LNCaP clone FGC (cell line): ENCODE data around the gene CXXC5.
A peak's percentile ranks its signal among the peaks of the same experiment; 100 is the strongest.

Experiments used
- DNase-seq: peaks from one replicate; pipeline ENCODE4 v3.0.0-alpha.2; 2011; ENCODE audit warnings: low read depth
- H3K4me3 ChIP-seq: 2 replicates; pipeline ENCODE4 v1.5.1; 2011; ENCODE audit warnings: mild to moderate bottlenecking, low read depth, low read length, control low read depth
- TF ChIP-seq, protein P1 (sequence below): IDR thresholded peaks from 2 replicates; pipeline ENCODE4 v1.5.1; 2012; ENCODE audit warnings: mild to moderate bottlenecking; ENCODE audit not compliant: control insufficient read depth, insufficient read depth; ENCODE audit errors: extremely low read depth

The CXXC5 gene

DNA sequence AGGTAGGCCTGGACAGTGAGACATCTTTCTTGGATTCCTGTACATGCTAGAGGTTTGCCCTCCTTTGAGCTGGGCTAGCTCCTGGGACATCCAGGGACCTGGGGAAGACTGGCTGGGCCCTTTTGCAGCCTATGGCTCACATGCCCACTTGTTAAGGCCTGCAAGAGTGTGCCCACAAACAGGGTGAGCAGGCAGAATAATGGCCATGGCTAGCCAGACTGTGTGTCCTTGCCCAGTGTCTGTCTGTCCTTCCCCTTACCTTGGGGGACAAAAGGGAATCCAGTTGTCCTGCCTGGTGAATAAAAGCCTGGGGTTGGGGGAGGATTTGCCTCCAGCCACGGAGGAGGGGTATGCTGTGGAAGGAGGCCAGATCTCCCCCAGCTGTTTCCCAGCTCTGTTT is 13.0 kb upstream of the CXXC5 start:
- no peak overlapping the region for H3K4me3 ChIP-seq
- TF ChIP-seq, protein P1, sequence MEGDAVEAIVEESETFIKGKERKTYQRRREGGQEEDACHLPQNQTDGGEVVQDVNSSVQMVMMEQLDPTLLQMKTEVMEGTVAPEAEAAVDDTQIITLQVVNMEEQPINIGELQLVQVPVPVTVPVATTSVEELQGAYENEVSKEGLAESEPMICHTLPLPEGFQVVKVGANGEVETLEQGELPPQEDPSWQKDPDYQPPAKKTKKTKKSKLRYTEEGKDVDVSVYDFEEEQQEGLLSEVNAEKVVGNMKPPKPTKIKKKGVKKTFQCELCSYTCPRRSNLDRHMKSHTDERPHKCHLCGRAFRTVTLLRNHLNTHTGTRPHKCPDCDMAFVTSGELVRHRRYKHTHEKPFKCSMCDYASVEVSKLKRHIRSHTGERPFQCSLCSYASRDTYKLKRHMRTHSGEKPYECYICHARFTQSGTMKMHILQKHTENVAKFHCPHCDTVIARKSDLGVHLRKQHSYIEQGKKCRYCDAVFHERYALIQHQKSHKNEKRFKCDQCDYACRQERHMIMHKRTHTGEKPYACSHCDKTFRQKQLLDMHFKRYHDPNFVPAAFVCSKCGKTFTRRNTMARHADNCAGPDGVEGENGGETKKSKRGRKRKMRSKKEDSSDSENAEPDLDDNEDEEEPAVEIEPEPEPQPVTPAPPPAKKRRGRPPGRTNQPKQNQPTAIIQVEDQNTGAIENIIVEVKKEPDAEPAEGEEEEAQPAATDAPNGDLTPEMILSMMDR: no peak
- DNase-seq: no peak

DNA sequence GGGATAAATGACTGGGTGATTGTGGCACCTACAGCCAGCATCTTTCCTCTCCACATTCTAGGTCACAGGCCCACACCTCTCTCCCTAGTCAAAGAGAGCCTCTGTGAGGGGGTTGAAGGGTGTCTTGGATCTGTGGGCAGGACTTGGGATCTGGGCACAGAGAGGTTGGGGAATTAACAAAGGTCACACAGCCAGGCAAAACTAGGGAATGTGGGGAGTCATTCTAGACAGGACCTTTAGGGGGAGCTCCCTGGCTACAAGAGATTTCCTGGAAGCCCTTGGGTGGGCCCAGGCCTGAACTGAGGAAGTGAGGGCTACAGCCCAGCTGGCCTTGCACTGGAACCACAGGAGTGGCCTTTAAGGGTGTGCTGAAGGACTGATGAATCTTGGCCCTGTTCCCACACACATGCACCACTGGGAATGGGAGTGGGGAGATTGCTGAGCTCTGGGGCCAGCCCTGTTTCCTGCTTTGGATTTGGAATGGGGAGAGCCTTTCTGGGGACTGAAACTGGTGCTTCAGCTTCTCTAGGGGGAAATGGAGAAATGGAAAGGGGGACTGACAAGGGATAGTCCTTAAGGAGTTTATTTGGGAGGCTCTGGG is 12.4 kb upstream of the CXXC5 start:
- TF ChIP-seq, protein P1: no peak
- no peak overlapping the region for H3K4me3 ChIP-seq
- no peak for DNase-seq

DNA sequence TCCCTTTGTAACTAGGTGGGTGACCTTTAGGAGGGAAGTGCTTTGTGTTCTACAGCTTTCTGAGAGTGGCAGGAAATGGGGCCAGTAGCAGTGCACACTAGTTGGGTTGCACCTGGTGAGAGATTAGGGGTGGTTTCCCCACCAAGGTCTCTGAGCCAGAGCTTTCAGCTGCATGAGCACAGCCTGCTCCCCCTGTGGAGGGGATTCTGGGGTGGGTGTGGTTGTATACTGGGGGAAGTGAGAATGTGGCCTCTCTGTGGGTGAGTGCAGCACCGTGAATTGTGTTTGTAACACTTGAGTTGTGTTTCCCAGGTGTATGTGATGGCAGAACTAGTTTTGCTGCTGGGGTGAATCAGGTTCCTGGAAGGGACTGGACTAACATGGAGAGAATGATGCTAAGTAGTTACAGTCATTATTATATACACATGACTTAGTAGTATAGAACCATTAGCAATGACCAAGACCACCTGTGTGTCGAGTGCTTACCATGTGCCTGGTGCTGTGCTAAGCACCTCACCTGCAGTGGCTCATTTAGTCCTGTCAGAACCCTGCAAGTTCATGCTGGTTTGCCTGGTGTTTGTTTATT is 11.8 kb upstream of the CXXC5 start:
- no peak for DNase-seq
- TF ChIP-seq, protein P1: no peak
- no peak overlapping the region for H3K4me3 ChIP-seq

DNA sequence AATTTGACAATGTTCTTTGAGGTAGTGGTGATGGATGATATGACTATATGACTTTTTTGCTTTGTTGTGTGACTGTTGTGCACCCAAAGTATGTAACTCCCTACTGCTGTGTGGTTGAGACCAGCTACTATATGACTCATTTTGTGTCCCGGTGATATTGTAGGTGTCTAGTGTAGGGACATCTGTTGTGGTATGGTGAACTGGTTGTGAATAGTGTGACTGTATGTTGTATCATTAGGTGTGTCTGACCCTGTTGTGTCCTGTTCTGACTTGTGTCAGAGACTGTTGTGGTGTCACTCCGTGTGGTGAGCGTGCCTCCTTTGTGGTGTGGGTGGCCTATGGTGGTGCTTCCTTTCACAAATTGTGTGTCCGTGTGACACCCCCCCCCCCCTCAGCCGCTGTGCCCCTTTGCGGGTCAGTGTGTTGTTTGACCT is 11.2 kb upstream of the CXXC5 start:
- H3K4me3 ChIP-seq: peak overlapping the region; percentile 43
- no peak for DNase-seq
- TF ChIP-seq, protein P1: no peak

DNA sequence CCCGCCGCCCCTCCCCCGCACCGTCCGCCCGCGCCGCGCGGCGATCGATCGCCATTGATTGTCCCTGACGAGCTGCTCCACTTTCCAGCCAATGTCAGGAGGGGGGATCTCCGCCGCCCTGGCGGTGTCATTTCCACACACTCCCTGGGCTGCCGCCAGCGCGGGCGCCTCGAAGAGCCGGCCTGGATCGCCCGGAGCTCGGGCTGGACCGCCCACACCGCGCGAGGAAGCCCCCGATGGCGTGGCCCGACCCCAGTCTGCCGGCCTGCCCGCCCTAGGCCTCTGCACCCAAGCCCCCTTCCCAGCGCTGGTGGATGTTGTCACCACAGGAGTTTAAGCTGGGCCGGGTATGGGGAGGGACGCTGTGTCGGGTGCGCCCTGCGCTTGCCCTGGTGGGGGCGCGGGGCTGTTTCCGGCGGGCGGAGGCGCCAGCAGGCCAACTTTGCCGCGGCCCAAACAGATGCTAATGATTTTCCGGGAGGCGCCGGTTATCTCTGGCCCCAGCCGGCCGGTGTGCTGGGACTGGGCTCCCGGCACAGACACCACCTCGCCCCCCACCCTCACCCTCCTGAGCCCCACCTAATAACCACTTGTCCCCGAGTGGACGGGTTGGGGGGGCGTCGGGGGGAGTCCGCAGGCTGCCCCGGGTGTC is 10.6 kb upstream of the CXXC5 start:
- peak overlapping the region; percentile 43 for H3K4me3 ChIP-seq
- TF ChIP-seq, protein P1: no peak
- DNase-seq: peak; percentile 30

DNA sequence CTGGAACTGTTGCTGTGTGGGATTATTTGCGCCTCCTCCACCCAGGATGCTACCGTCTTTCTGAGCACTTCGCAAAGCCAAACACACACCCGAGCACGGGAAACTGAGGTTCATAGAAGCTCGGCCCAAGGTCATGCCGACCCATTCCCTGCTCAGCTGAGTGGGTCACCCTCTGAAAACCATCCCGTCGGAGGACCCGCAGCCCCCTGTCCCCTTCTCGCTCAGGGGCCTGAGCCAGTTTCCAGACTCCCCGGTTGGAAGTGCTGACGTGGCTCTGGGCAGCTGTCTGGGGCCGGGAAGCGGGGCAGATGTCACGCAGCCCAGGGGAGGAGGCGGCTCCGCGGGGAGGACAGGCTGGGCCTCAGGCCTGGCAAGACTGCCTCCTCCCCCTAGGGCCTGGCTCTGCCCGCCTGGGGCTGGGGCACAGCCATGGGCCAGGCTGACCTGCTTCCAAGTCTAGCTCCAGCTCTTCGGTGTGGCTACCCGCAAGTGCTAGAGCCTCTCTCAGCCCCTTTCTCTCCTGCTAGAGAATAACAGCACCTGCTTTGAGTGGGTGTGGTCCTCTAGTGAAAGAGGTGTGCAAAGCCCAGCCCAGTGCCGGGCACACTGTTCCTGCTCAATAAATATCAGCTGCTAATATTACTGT is 9.9 kb upstream of the CXXC5 start:
- peak overlapping the region; percentile 43 for H3K4me3 ChIP-seq
- peak; percentile 72 for DNase-seq
- TF ChIP-seq, protein P1: no peak
